Neural cell (in vitro differentiated cells): ENCODE results near the gene FAM219A. TPM values are rescaled to one million over a fixed set of nuclear protein-coding genes. Genes with fewer than 3 reads are reported as not detected.
A peak's percentile ranks its signal among the peaks of the same experiment; 100 is the strongest.

Source experiments
- H2AFZ ChIP-seq: fragments of 200-600, 300-800 bp; sonication (generic), shearing (Covaris generic); 2 replicates; pipeline ENCODE4 v1.6.0; 2014; ENCODE audit warnings: low read depth, mild to moderate bottlenecking, antibody characterized with exemption, low read length, moderate library complexity
- H3F3A ChIP-seq: fragments of 200-600 bp; shearing (Covaris generic); 2 replicates; pipeline ENCODE4 v1.6.1; 2016; ENCODE audit warnings: mild to moderate bottlenecking, moderate library complexity, mixed read lengths, antibody characterized with exemption, low read length; ENCODE audit not compliant: insufficient read depth, poor library complexity, severe bottlenecking
- H3K27ac ChIP-seq: fragments of 200-600, 300-800 bp; sonication (generic), shearing (Covaris generic); 2 replicates; pipeline ENCODE4 v1.5.1; 2014; ENCODE audit warnings: mild to moderate bottlenecking, low read length, moderate library complexity
- H3K27me3 ChIP-seq: fragments of 300-800, 200-600 bp; sonication (generic), shearing (Covaris generic); 2 replicates; pipeline ENCODE4 v1.6.0; 2014; ENCODE audit warnings: mild to moderate bottlenecking, low read depth, low read length, moderate library complexity; ENCODE audit not compliant: insufficient read depth
- H3K36me3 ChIP-seq: fragments of 300-800, 200-600 bp; sonication (generic), shearing (Covaris generic); 2 replicates; pipeline ENCODE4 v1.5.1; 2014; ENCODE audit warnings: mild to moderate bottlenecking, antibody characterized with exemption, low read length, moderate library complexity; ENCODE audit not compliant: insufficient read depth
- H3K4me2 ChIP-seq: fragments of 300-800, 200-600 bp; sonication (generic), shearing (Covaris generic); 2 replicates; pipeline ENCODE4 v1.6.0; 2014; ENCODE audit warnings: mild to moderate bottlenecking, low read length
- H3K4me3 ChIP-seq: fragments of 300-800, 200-600 bp; sonication (generic), shearing (Covaris generic); 2 replicates; pipeline ENCODE4 v1.5.1; 2014; ENCODE audit warnings: mild to moderate bottlenecking, low read length, moderate library complexity
- H3K79me2 ChIP-seq: fragments of 200-600 bp; shearing (Covaris generic); replicated peaks from 2 replicates; pipeline ENCODE4 v1.6.0; 2014; ENCODE audit warnings: mild to moderate bottlenecking, low read length, moderate library complexity; ENCODE audit not compliant: insufficient read depth
- H3K9ac ChIP-seq: fragments of 300-800, 200-600 bp; sonication (generic), shearing (Covaris generic); 2 replicates; pipeline ENCODE4 v1.6.1; 2016; ENCODE audit warnings: mild to moderate bottlenecking, low read length, mixed read lengths
- H3K9me2 ChIP-seq: fragments of 200-600 bp; shearing (Covaris generic); 2 replicates; pipeline ENCODE4 v1.6.1; 2016; ENCODE audit warnings: mild to moderate bottlenecking, low read length, mixed read lengths; ENCODE audit not compliant: insufficient read depth
- H3K9me3 ChIP-seq: fragments of 200-600, 300-800 bp; sonication (generic), shearing (Covaris generic); 2 replicates; pipeline ENCODE4 v1.6.1; 2016; ENCODE audit warnings: mild to moderate bottlenecking, mixed run types, low read length, moderate library complexity, mixed read lengths
- H4K20me1 ChIP-seq: fragments of 200-600 bp; shearing (Covaris generic); 2 replicates; pipeline ENCODE4 v1.6.1; 2016; ENCODE audit warnings: mild to moderate bottlenecking, mixed run types; ENCODE audit not compliant: insufficient read depth
- EP300 ChIP-seq: fragments of 450-650 bp; conservative IDR thresholded peaks from 2 replicates; pipeline ENCODE4 v1.6.1; 2014; ENCODE audit warnings: antibody characterized with exemption, mild to moderate bottlenecking, moderate library complexity; ENCODE audit not compliant: poor library complexity, severe bottlenecking
- EZH2 ChIP-seq: fragments of 200-600, 300-800 bp; shearing (Covaris generic), sonication (generic); IDR thresholded peaks from 2 replicates; pipeline ENCODE4 v1.6.1; 2014; ENCODE audit warnings: antibody characterized with exemption, low read length, borderline replicate concordance, mild to moderate bottlenecking; ENCODE audit not compliant: insufficient read depth, poor library complexity, severe bottlenecking
- MXI1 ChIP-seq: fragments of 450-650 bp; conservative IDR thresholded peaks from 2 replicates; pipeline ENCODE4 v1.6.1; 2014; ENCODE audit warnings: antibody characterized with exemption, mild to moderate bottlenecking; ENCODE audit not compliant: poor library complexity, severe bottlenecking
- POLR2AphosphoS5 ChIP-seq: IDR thresholded peaks from 2 replicates; pipeline ENCODE4 v1.6.1; 2012
- RAD21 ChIP-seq: fragments of 450-650 bp; conservative IDR thresholded peaks from 2 replicates; pipeline ENCODE4 v1.6.1; 2014; ENCODE audit warnings: antibody characterized with exemption, mild to moderate bottlenecking, moderate library complexity
- SMC3 ChIP-seq: fragments of 450-650 bp; conservative IDR thresholded peaks from 2 replicates; pipeline ENCODE4 v1.6.1; 2014; ENCODE audit warnings: antibody characterized with exemption, mild to moderate bottlenecking, moderate library complexity; ENCODE audit not compliant: poor library complexity
- TAF1 ChIP-seq: IDR thresholded peaks from 2 replicates; pipeline ENCODE4 v1.6.1; 2012; ENCODE audit warnings: low read depth
- polyA plus RNA-seq: library from polyadenylated mRNA; depleted of rRNA; stranded (reverse); fragments of >200 nt; gene quantifications from 2 replicates; pipeline ENCODE4 v1.2.3, GENCODE V29; 2014
- TF ChIP-seq, protein P1 (sequence below): fragments of 450-650 bp; IDR thresholded peaks from 2 replicates; pipeline ENCODE4 v1.5.1; 2014; ENCODE audit warnings: antibody characterized with exemption, mild to moderate bottlenecking, moderate library complexity; ENCODE audit not compliant: poor library complexity, severe bottlenecking
- TF ChIP-seq, protein P2 (sequence below): IDR thresholded peaks from 2 replicates; pipeline ENCODE4 v1.6.1; 2012; ENCODE audit warnings: borderline replicate concordance

Gene FAM219A
- polyA plus RNA-seq, 1 donor from 2014 or later = 56.6 TPM

DNA sequence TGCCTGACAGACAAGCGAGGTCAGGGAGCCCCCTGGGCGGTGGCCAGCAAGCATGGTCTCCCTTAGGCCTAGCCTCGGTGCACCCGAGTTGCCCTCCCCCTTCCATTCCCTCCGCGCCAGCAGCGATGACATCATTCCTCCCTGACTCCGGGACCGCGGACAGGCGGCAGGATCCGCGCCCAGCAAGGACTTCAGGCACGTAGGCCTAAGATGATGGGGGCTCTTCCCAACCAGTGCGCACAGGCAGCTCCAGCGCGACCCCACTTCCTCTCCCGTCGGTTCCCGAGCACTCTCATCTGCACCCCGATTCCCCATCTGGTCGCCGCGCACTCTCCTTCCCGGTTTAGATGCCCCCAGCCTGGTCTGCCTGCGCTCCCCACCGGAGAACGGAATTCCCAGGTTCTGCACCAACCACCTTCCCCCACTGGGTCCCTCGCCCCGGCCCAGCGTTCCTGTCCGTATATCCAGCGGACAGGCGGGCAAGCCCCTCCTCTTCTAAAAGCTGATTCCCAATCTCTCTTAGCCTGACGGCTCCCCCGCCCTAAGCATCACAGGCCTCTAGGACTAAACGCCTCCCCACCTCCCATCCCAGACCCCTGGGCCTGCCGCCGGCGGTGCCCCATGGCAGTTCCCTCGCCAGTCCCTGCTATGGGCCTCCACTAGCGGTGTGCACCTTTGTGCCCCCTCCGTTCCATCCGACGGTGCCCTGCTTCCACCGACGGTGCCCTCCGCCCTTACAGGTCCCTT is 931 bp downstream of the FAM219A start:
- Histone ChIP-seq H3K4me3 (peak overlapping the region; percentile 92), H2AFZ (peak overlapping the region; percentile 17), H3K36me3 (no peaks in the 10 kb centered on the region), H3K27ac (peak overlapping the region; percentile 93), H3K79me2 (peaks cover 47% of the 10 kb centered on the region), H3K27me3 (no peaks in the 10 kb centered on the region), H3F3A (no peaks in the 10 kb centered on the region), H3K9ac (peak overlapping the region; percentile 96), H3K9me3 (no peaks in the 10 kb centered on the region), H4K20me1 (no peaks in the 10 kb centered on the region), H3K9me2 (no peaks in the 10 kb centered on the region), H3K4me2 (peak overlapping the region; percentile 97)
- TF ChIP-seq TAF1 (no peak), EP300 (no peak), RAD21 (peak; percentile 14), EZH2 (no peak), MXI1 (peak; percentile 46), POLR2AphosphoS5 (peak; percentile 77), SMC3 (no peak)
- TF ChIP-seq, protein P1, sequence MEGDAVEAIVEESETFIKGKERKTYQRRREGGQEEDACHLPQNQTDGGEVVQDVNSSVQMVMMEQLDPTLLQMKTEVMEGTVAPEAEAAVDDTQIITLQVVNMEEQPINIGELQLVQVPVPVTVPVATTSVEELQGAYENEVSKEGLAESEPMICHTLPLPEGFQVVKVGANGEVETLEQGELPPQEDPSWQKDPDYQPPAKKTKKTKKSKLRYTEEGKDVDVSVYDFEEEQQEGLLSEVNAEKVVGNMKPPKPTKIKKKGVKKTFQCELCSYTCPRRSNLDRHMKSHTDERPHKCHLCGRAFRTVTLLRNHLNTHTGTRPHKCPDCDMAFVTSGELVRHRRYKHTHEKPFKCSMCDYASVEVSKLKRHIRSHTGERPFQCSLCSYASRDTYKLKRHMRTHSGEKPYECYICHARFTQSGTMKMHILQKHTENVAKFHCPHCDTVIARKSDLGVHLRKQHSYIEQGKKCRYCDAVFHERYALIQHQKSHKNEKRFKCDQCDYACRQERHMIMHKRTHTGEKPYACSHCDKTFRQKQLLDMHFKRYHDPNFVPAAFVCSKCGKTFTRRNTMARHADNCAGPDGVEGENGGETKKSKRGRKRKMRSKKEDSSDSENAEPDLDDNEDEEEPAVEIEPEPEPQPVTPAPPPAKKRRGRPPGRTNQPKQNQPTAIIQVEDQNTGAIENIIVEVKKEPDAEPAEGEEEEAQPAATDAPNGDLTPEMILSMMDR = no peak
- TF ChIP-seq, protein P2, sequence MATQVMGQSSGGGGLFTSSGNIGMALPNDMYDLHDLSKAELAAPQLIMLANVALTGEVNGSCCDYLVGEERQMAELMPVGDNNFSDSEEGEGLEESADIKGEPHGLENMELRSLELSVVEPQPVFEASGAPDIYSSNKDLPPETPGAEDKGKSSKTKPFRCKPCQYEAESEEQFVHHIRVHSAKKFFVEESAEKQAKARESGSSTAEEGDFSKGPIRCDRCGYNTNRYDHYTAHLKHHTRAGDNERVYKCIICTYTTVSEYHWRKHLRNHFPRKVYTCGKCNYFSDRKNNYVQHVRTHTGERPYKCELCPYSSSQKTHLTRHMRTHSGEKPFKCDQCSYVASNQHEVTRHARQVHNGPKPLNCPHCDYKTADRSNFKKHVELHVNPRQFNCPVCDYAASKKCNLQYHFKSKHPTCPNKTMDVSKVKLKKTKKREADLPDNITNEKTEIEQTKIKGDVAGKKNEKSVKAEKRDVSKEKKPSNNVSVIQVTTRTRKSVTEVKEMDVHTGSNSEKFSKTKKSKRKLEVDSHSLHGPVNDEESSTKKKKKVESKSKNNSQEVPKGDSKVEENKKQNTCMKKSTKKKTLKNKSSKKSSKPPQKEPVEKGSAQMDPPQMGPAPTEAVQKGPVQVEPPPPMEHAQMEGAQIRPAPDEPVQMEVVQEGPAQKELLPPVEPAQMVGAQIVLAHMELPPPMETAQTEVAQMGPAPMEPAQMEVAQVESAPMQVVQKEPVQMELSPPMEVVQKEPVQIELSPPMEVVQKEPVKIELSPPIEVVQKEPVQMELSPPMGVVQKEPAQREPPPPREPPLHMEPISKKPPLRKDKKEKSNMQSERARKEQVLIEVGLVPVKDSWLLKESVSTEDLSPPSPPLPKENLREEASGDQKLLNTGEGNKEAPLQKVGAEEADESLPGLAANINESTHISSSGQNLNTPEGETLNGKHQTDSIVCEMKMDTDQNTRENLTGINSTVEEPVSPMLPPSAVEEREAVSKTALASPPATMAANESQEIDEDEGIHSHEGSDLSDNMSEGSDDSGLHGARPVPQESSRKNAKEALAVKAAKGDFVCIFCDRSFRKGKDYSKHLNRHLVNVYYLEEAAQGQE = peak; percentile 54

DNA sequence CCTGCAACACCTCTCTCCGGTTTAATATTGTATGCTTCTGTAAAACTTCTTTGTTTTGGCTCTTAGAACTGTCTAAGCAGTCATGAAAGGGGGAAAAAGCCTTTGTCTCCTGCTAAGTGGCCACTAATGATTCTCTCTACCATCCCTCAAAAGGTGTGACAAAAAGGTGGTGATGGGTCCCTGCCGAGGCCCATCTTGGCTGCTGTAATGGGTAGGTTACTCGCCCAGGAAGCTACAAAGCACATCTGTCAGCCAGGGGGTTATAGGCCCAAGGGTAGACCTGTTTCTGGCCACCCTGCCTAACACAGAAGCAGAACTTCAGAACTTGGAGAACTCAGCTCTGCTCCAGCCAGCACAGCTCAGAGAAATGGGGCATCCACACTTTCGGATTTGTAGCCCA is 1.6 kb downstream of the FAM219A start:
- H2AFZ ChIP-seq = peak overlapping the region; percentile 17
- no peaks in the 10 kb centered on the region for H4K20me1 ChIP-seq

More for the DNA sequence above, 1.6 kb downstream of the FAM219A start:
- H3K27ac ChIP-seq = peak overlapping the region; percentile 93
- H3K4me2 ChIP-seq = peak overlapping the region; percentile 97
- TF ChIP-seq EZH2 (no peak), EP300 (no peak), TAF1 (no peak), MXI1 (no peak), RAD21 (no peak), SMC3 (no peak), POLR2AphosphoS5 (no peak)
- TF ChIP-seq, protein P2 = no peak
- TF ChIP-seq, protein P1 = no peak
- no peaks in the 10 kb centered on the region for H3K9me2 ChIP-seq
- no peaks in the 10 kb centered on the region for H3K27me3 ChIP-seq
- peaks cover 50% of the 10 kb centered on the region for H3K79me2 ChIP-seq
- H3K4me3 ChIP-seq = peak overlapping the region; percentile 92
- H3F3A ChIP-seq = no peaks in the 10 kb centered on the region
- peak overlapping the region; percentile 96 for H3K9ac ChIP-seq
- H3K36me3 ChIP-seq = no peaks in the 10 kb centered on the region
- H3K9me3 ChIP-seq = no peaks in the 10 kb centered on the region
